Thyroid gland (tissue), 4 donors: ENCODE data around the gene ALPK3. TPM values are rescaled to one million over a fixed set of nuclear protein-coding genes. Genes with fewer than 3 reads are reported as not detected.

Experiments used
- DNase-seq, 2 donors: peaks; one replicate each; pipeline ENCODE4 v3.0.0-alpha.2; 2019
- H3K27ac ChIP-seq, 3 donors: fragments of 200-600 bp; sonication (generic); 1 replicate in 2 of 3; 2 replicates in 1 of 3; pipeline ENCODE4 v1.5.1; 2016 to 2019; ENCODE audit warnings: mild to moderate bottlenecking in 1 of 3, moderate library complexity in 1 of 3
- H3K27me3 ChIP-seq: fragments of 200-600 bp; sonication (generic); one replicate; pipeline ENCODE4 v1.5.1; 2019
- H3K36me3 ChIP-seq, 2 donors: fragments of 200-600 bp; sonication (generic); one replicate each; pipeline ENCODE4 v1.5.1; 2016 to 2019
- H3K4me1 ChIP-seq, 2 donors: fragments of 200-600 bp; sonication (generic); one replicate each; pipeline ENCODE4 v1.5.1; 2017 to 2019
- H3K4me3 ChIP-seq, 3 donors: fragments of 200-600 bp; sonication (generic); replicated peaks in 1 of 3; 1 replicate in 2 of 3; 2 replicates in 1 of 3; pipeline ENCODE4 v1.5.1; 2016; ENCODE audit warnings: mild to moderate bottlenecking in 1 of 3
- H3K9me3 ChIP-seq: fragments of 200-600 bp; sonication (generic); one replicate; pipeline ENCODE4 v1.5.1; 2017
- CTCF ChIP-seq, 6 experiments: fragments of 200-600 bp in 3 of 6; fragments of 450-650 bp in 3 of 6; sonication (generic) in 3 of 6; IDR thresholded peaks; one replicate each; pipeline ENCODE4 v1.5.1; 2016 to 2019; ENCODE audit warnings: antibody characterized with exemption in 6 of 6, mild to moderate bottlenecking in 2 of 6, inconsistent platforms in 1 of 6, moderate library complexity in 1 of 6
- POLR2A ChIP-seq, 2 donors: fragments of 450-650 bp; IDR thresholded peaks; one replicate each; pipeline ENCODE4 v1.6.1; 2017; ENCODE audit warnings: antibody characterized with exemption in 2 of 2, mild to moderate bottlenecking in 2 of 2, moderate library complexity in 1 of 2
- WGBS, 2 donors: methylation state at CpG; one replicate each; pipeline ENCODE4 v1.1.5; 2017; 5-methylcytosine and 5-hydroxymethylcytosine counted together
- intact Hi-C: fragments of 100-400 bp; cut with DNase I; formaldehyde crosslinking; loops from one replicate; pipeline ENCODE4 v1.15.1; 2023
- total RNA-seq, 4 donors: library from RNA; depleted of rRNA; stranded (reverse); fragments of >200 nt; gene quantifications; one replicate each; pipeline ENCODE4 v1.2.3, GENCODE V29; 2016

ALPK3 gene
- total RNA-seq, 4 donors from 2014 or later = 5.8 to 10.4 (median 7.4) TPM

GRCh38 chr15:84889313-84889990 lies 72.3 kb downstream of the ALPK3 start:
- no peaks in the 10 kb centered on the region for H3K27me3 ChIP-seq
- H3K27ac ChIP-seq = no peak overlapping the region
- no peaks in the 10 kb centered on the region for H3K9me3 ChIP-seq
- WGBS, 2 donors = 66 to 72% methylated on average over 8 of the region's 8 CpGs
- H3K36me3 ChIP-seq = no peaks in the 10 kb centered on the region
- no peak for TF ChIP-seq POLR2A (IDR thresholded peaks at IDR 0.05)
- TF ChIP-seq CTCF (IDR thresholded peaks at IDR 0.05) = no peak
- intact Hi-C loops = no loop called here
- H3K4me1 ChIP-seq = no peaks in the 10 kb centered on the region
- no peak overlapping the region for H3K4me3 ChIP-seq
- DNase-seq = no peak

GRCh38 chr15:84889991-84890669 lies 73.0 kb downstream of the ALPK3 start:
- TF ChIP-seq POLR2A (IDR thresholded peaks at IDR 0.05) (no peak), CTCF (IDR thresholded peaks at IDR 0.05) (no peak)
- no peaks in the 10 kb centered on the region for H3K36me3 ChIP-seq
- H3K27me3 ChIP-seq = no peaks in the 10 kb centered on the region
- WGBS, 2 donors = 90 to 97% methylated on average over 4 to 6 of the region's 6 CpGs
- H3K4me1 ChIP-seq = no peaks in the 10 kb centered on the region
- H3K9me3 ChIP-seq = no peaks in the 10 kb centered on the region
- no peak for DNase-seq
- intact Hi-C loops = no loop called here
- no peak overlapping the region for H3K27ac ChIP-seq
- no peak overlapping the region for H3K4me3 ChIP-seq

GRCh38 chr15:84890670-84891162 lies 73.6 kb downstream of the ALPK3 start:
- no peak overlapping the region for H3K4me3 ChIP-seq
- no peak overlapping the region for H3K27ac ChIP-seq
- TF ChIP-seq POLR2A (IDR thresholded peaks at IDR 0.05) (no peak), CTCF (IDR thresholded peaks at IDR 0.05) (no peak)
- intact Hi-C loops = no loop called here
- no peak for DNase-seq
- H3K36me3 ChIP-seq = no peaks in the 10 kb centered on the region
- H3K27me3 ChIP-seq = no peaks in the 10 kb centered on the region
- H3K4me1 ChIP-seq = no peaks in the 10 kb centered on the region
- WGBS, 2 donors = 92 to 94% methylated on average over 5 of the region's 5 CpGs
- H3K9me3 ChIP-seq = no peaks in the 10 kb centered on the region

- H3K27me3 ChIP-seq = no peaks in the 10 kb centered on the region
- DNase-seq = no peak
- H3K27ac ChIP-seq = no peak overlapping the region
- no peak for TF ChIP-seq POLR2A (IDR thresholded peaks at IDR 0.05)
- no peak for TF ChIP-seq CTCF (IDR thresholded peaks at IDR 0.05)
- no peaks in the 10 kb centered on the region for H3K36me3 ChIP-seq
- 85 to 86% methylated on average over 6 of the region's 6 CpGs for WGBS, 2 donors
- no peak overlapping the region for H3K4me3 ChIP-seq
- no peaks in the 10 kb centered on the region for H3K9me3 ChIP-seq
- intact Hi-C loops = no loop called here
- H3K4me1 ChIP-seq = no peaks in the 10 kb centered on the region
These were observed 74.2 kb downstream of the ALPK3 start for GRCh38 chr15:84891339-84891738.

GRCh38 chr15:84892786-84893307 lies 75.7 kb downstream of the ALPK3 start:
- 93 to 98% methylated on average over 9 to 10 of the region's 10 CpGs for WGBS, 2 donors
- DNase-seq = no peak
- no peaks in the 10 kb centered on the region for H3K27me3 ChIP-seq
- no peak overlapping the region for H3K4me3 ChIP-seq
- intact Hi-C loops = no loop called here
- no peak for TF ChIP-seq CTCF (IDR thresholded peaks at IDR 0.05)
- H3K9me3 ChIP-seq = no peaks in the 10 kb centered on the region
- H3K27ac ChIP-seq = no peak overlapping the region
- no peaks in the 10 kb centered on the region for H3K4me1 ChIP-seq
- H3K36me3 ChIP-seq = no peaks in the 10 kb centered on the region
